HepG2 (cell line): ENCODE data around the gene ITPR1. TPM values are rescaled to one million over a fixed set of nuclear protein-coding genes. Genes with fewer than 3 reads are reported as not detected.

Experiments
- ATAC-seq: fragments of 200-7000 bp; cut with Tn5 transposase; 3 replicates; pipeline ENCODE4 v1.9.1; 2020; ENCODE audit warnings: mild to moderate bottlenecking, moderate library complexity
- BruUV-seq: library from RNA; stranded (reverse); fragments of 400-500 nt; replicated peaks from 2 replicates; lab custom pipeline; 2021; lab: Mats Ljungman, UMichigan
- CTCF ChIA-PET: fragments of 300-600 bp; formaldehyde crosslinking; extraction: SDS; loops from one replicate; lab custom pipeline; 2021; ENCODE audit warnings: low total read pairs, inconsistent platforms, low intra/inter-chr PET ratio; lab: Yijun Ruan, JAX
- POLR2A ChIA-PET: fragments of 350-600 bp; sonication (Branson Sonifier 250); formaldehyde crosslinking; loops from one replicate; lab custom pipeline; 2020; ENCODE audit warnings: antibody characterized with exemption, inconsistent platforms; lab: Yijun Ruan, JAX
- DNase-seq: peaks from one replicate; pipeline ENCODE4 v3.0.0-alpha.2; 2015; ENCODE audit warnings: low spot score
- FAIRE-seq: peaks from 3 replicates; lab custom pipeline; 2011; peaks lifted over from hg19 to GRCh38; lab: Jason Lieb, UNC
- H2AFZ ChIP-seq: one replicate; pipeline ENCODE4 v1.6.1; 2011; ENCODE audit warnings: low read length, inconsistent platforms
- H3K27ac ChIP-seq: fragments of 300-600 bp; 3 replicates; pipeline ENCODE4 v1.8.0; 2011; ENCODE audit warnings: mixed run types, mild to moderate bottlenecking, mixed read lengths, low read length, inconsistent platforms; ENCODE audit not compliant: insufficient read depth; ENCODE audit errors: extremely low read length
- H3K27me3 ChIP-seq, 2 experiments: fragments of 200-600 bp in 1 of 2; 2 replicates in 1 of 2; 3 replicates in 1 of 2; pipeline versions ENCODE4 v1.6.0 to v1.8.0; 2011; ENCODE audit warnings: low read length in 2 of 2, mild to moderate bottlenecking in 2 of 2, moderate library complexity in 2 of 2, inconsistent platforms in 1 of 2; ENCODE audit not compliant: insufficient read depth in 2 of 2, control insufficient read depth in 1 of 2
- H3K36me3 ChIP-seq, 2 experiments: fragments of 200-600 bp in 1 of 2; replicated peaks in 1 of 2; 2 replicates in 1 of 2; 3 replicates in 1 of 2; pipeline versions ENCODE4 v1.5.1 to v1.8.0; 2011; ENCODE audit warnings: low read length in 2 of 2, inconsistent platforms in 1 of 2; ENCODE audit not compliant: insufficient read depth in 2 of 2, control insufficient read depth in 1 of 2
- H3K4me1 ChIP-seq: 2 replicates; pipeline ENCODE4 v1.5.1; 2012; ENCODE audit warnings: low read length, inconsistent platforms; ENCODE audit not compliant: insufficient read depth
- H3K4me2 ChIP-seq: 2 replicates; pipeline ENCODE4 v1.6.0; 2011; ENCODE audit warnings: low read depth, low read length, inconsistent platforms
- H3K4me3 ChIP-seq, 3 experiments: fragments of 200-600 bp in 1 of 3; sonication (generic), shearing (Covaris generic) in 1 of 3; replicated peaks in 1 of 3; 2 replicates each; pipeline ENCODE4 v1.5.1; 2011 to 2016; ENCODE audit warnings: low read length in 3 of 3, inconsistent platforms in 2 of 3, low read depth in 2 of 3, mild to moderate bottlenecking in 2 of 3, control low read depth in 1 of 3, mixed read lengths in 1 of 3; ENCODE audit not compliant: insufficient read depth in 1 of 3
- H3K79me2 ChIP-seq: one replicate; pipeline ENCODE4 v1.6.1; 2011; ENCODE audit warnings: low read length, inconsistent platforms; ENCODE audit not compliant: insufficient read depth
- H3K9ac ChIP-seq: 2 replicates; pipeline ENCODE4 v1.6.0; 2011; ENCODE audit warnings: mild to moderate bottlenecking, low read depth, low read length, inconsistent platforms; ENCODE audit not compliant: insufficient read depth
- H3K9me3 ChIP-seq: 2 replicates; pipeline ENCODE4 v1.5.1; 2012; ENCODE audit warnings: mild to moderate bottlenecking, low read length
- H4K20me1 ChIP-seq: 2 replicates; pipeline ENCODE4 v1.6.0; 2011; ENCODE audit warnings: inconsistent platforms, mild to moderate bottlenecking, low read length, moderate library complexity; ENCODE audit not compliant: insufficient read depth
- CAMTA2 ChIP-seq: sonication (generic); formaldehyde crosslinking; IDR thresholded peaks from 2 replicates; pipeline ENCODE4 v1.4.0; 2020; ENCODE audit warnings: mild to moderate bottlenecking, missing genetic modification reagents, borderline replicate concordance
- MXI1 ChIP-seq: IDR thresholded peaks from 3 replicates; pipeline ENCODE4 v1.6.1; 2012; ENCODE audit warnings: low read depth, low read length, inconsistent platforms, borderline replicate concordance
- TBP ChIP-seq: sonication (generic); formaldehyde crosslinking; IDR thresholded peaks from 2 replicates; pipeline ENCODE4 v1.5.0; 2020; ENCODE audit warnings: missing genetic modification reagents
- TOE1 ChIP-seq: sonication (generic); formaldehyde crosslinking; IDR thresholded peaks from 2 replicates; pipeline ENCODE4 v1.4.0; 2020; ENCODE audit warnings: mild to moderate bottlenecking, missing genetic modification reagents
- ZKSCAN5 ChIP-seq: sonication (generic); formaldehyde crosslinking; IDR thresholded peaks from 2 replicates; pipeline ENCODE4 v1.5.1; 2020; ENCODE audit warnings: mild to moderate bottlenecking, missing genetic modification reagents
- ZNF253 ChIP-seq: sonication (generic); formaldehyde crosslinking; IDR thresholded peaks from 2 replicates; pipeline ENCODE4 v1.8.0; 2022; ENCODE audit warnings: mild to moderate bottlenecking, missing genetic modification reagents, borderline replicate concordance
- ZNF260 ChIP-seq: sonication (generic); formaldehyde crosslinking; IDR thresholded peaks from 2 replicates; pipeline ENCODE4 v1.4.0; 2020; ENCODE audit warnings: missing genetic modification reagents, low read depth, mild to moderate bottlenecking, borderline replicate concordance
- ZNF776 ChIP-seq: sonication (generic); formaldehyde crosslinking; IDR thresholded peaks from 2 replicates; pipeline ENCODE4 v1.4.0; 2020; ENCODE audit warnings: mild to moderate bottlenecking, missing genetic modification reagents
- WGBS: methylation state at CpG from one replicate; pipeline ENCODE4 v1.1.6; 2017; ENCODE audit warnings: low lambda C conversion rate; 5-methylcytosine and 5-hydroxymethylcytosine counted together
- in situ Hi-C: cut with HindIII; loops from 2 replicates; pipeline ENCODE4 v1.10.0; 2017; ENCODE audit warnings: low pct_unique_long_range_greater_than_20kb; ENCODE audit not compliant: extremely low pct_ligation_motif_present
- intact Hi-C: fragments of 100-400 bp; cut with micrococcal nuclease; formaldehyde crosslinking; loops from one replicate; pipeline ENCODE4 v1.10.0; 2022; ENCODE audit not compliant: unreplicated experiment
- polyA plus RNA-seq, 8 experiments: library from polyadenylated mRNA; depleted of rRNA in 3 of 8; stranded (reverse) in 7 of 8; unstranded in 1 of 8; fragments of >200 nt; fragmentation: Illumina TruSeq in 4 of 8; extraction: Trizol in 4 of 8; gene quantifications; 2 replicates each; pipeline versions ENCODE4 v1.2.1 to v1.2.3, GENCODE V29; 2011 to 2016; ENCODE audit warnings: low read depth in 4 of 8, missing spikeins in 1 of 8, mixed read lengths in 1 of 8; ENCODE audit not compliant: insufficient read depth in 1 of 8
- total RNA-seq, 5 experiments: library from RNA; depleted of rRNA; stranded (reverse); fragments of >200 nt; fragmentation: Illumina TruSeq; extraction: Trizol; gene quantifications; 2 replicates each; pipeline ENCODE4 v1.2.3, GENCODE V29; 2016; ENCODE audit warnings: low read depth in 1 of 5

The ITPR1 gene
- total and polyA plus RNA-seq, 2 of the 13 experiments (the other 11 are each of a cell fraction or from before 2014, with no cell fraction given) = 10.0 to 11.4 TPM

DNA sequence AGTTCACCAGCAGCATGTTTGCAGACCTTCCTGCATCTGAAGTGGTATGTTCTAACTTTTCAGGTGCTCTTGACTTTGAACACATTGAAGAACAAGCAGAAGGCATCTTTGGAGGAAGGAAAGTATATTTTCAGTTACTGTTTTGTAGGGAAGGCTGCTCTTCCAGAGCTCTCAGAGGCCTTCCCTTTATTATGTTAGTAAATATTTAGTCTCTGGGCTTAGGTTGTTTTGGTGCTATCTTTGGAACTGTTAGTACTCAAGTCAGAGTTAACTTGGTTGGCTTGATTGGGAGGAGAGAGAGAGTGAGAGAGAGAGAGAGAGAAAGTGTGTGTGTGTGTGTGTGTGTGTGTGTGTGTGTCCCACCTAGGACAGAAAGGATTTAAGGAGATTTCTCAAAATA lies 188.2 kb downstream of the ITPR1 start:
- no peaks in the 10 kb centered on the region for H3K27me3 ChIP-seq
- DNase-seq (no peak), FAIRE-seq (no peak), ATAC-seq (no peak)
- H3K9ac ChIP-seq = no peak overlapping the region
- H2AFZ ChIP-seq = no peak overlapping the region
- no peaks in the 10 kb centered on the region for H3K79me2 ChIP-seq
- ChIA-PET CTCF (no interaction called here), POLR2A (no interaction called here)
- intact Hi-C loops = no loop called here
- no TSS peak for BruUV-seq
- in situ Hi-C loops = no loop called here
- H3K4me2 ChIP-seq = no peak overlapping the region
- peaks cover 10 to 23% of the 10 kb centered on the region in 2 experiments; a peak in 3 of 5 replicates for H3K36me3 ChIP-seq
- TF ChIP-seq MXI1 = no peak
- TF ChIP-seq ZNF253 (CRISPR knock-in tag) = no peak
- TF ChIP-seq ZNF260 = no peak
- H3K4me3 ChIP-seq = no peak overlapping the region
- H3K27ac ChIP-seq = no peak overlapping the region
- H3K4me1 ChIP-seq = 0 out of 2 replicates have a peak, but pooled peaks cover 7% of the 10 kb centered on the region
- H3K9me3 ChIP-seq = no peaks in the 10 kb centered on the region
- H4K20me1 ChIP-seq = no peaks in the 10 kb centered on the region

DNA sequence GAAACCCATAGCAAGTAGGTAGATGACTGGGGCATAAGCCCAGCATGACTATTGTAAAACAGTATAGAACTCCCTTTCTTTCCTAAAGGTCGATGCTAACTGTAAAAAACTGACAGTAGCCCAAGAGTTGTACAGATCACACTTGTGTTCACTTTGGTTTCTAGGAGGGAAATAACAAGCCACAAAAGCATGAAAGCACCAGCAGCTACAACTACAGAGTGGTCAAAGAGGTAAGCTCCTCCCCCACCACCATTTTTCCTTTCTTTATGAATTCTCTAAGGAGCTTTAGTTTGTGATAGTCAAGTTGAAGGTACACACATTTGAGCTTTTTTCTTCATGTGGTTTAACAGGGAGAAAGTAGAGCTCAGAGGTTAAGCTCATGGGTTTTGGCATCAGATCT lies 191.0 kb downstream of the ITPR1 start:
- ATAC-seq (no peak), DNase-seq (no peak), FAIRE-seq (no peak)
- H2AFZ ChIP-seq = no peak overlapping the region
- no peak overlapping the region for H3K4me3 ChIP-seq
- peaks cover 10 to 19% of the 10 kb centered on the region in 2 experiments; a peak in 3 of 5 replicates for H3K36me3 ChIP-seq
- ChIA-PET CTCF (no interaction called here), POLR2A (no interaction called here)
- H3K4me1 ChIP-seq = no peaks in the 10 kb centered on the region
- no peak overlapping the region for H3K27ac ChIP-seq
- intact Hi-C loops = no loop called here
- H3K9ac ChIP-seq = no peak overlapping the region
- WGBS = 100% methylated on average over 1 of the region's 1 CpG
- no TSS peak for BruUV-seq
- in situ Hi-C loops = no loop called here
- H3K79me2 ChIP-seq = no peaks in the 10 kb centered on the region
- TF ChIP-seq TBP (no peak), CAMTA2 (CRISPR knock-in tag) (no peak), ZKSCAN5 (CRISPR knock-in tag) (no peak), ZNF776 (CRISPR knock-in tag) (no peak), TOE1 (CRISPR knock-in tag) (no peak)
- no peaks in the 10 kb centered on the region for H3K9me3 ChIP-seq
- H4K20me1 ChIP-seq = no peaks in the 10 kb centered on the region
- H3K4me2 ChIP-seq = no peak overlapping the region
- H3K27me3 ChIP-seq = no peaks in the 10 kb centered on the region
